COLO668 (cell line): ENCODE data around the gene BMPR1A.

Source experiments
- DNase-seq: peaks from one replicate; lab custom pipeline; 2025; ENCODE audit not compliant: unreplicated experiment; lab: John Stamatoyannopoulos, UW

BMPR1A gene

GRCh38 chr10:86759073-86759672 is 2.8 kb downstream of the BMPR1A start:
- DNase-seq: no peak

- no peak for DNase-seq
These were observed 7.0 kb downstream of the BMPR1A start for GRCh38 chr10:86763404-86763803.

- no peak for DNase-seq
These were observed 9.1 kb downstream of the BMPR1A start for GRCh38 chr10:86765548-86765947.

GRCh38 chr10:86768412-86769062 is 12.1 kb downstream of the BMPR1A start:
- no peak for DNase-seq

- DNase-seq: no peak
These were observed 13.6 kb downstream of the BMPR1A start for GRCh38 chr10:86769991-86770390.

GRCh38 chr10:86770412-86770960 is 14.1 kb downstream of the BMPR1A start:
- no peak for DNase-seq

GRCh38 chr10:86773498-86773897 is 17.1 kb downstream of the BMPR1A start:
- no peak for DNase-seq

- DNase-seq: no peak
These were observed 18.8 kb downstream of the BMPR1A start for GRCh38 chr10:86775056-86775869.

GRCh38 chr10:86775870-86776180 is 19.4 kb downstream of the BMPR1A start:
- DNase-seq: no peak

- no peak for DNase-seq
These were observed 23.0 kb downstream of the BMPR1A start for GRCh38 chr10:86779220-86780017.

GRCh38 chr10:86782701-86783418 is 26.4 kb downstream of the BMPR1A start:
- DNase-seq: no peak

- no peak for DNase-seq
These were observed 28.6 kb downstream of the BMPR1A start for GRCh38 chr10:86785037-86785436.

GRCh38 chr10:86785968-86786367 is 29.5 kb downstream of the BMPR1A start:
- DNase-seq: no peak

- no peak for DNase-seq
These were observed 29.9 kb downstream of the BMPR1A start for GRCh38 chr10:86786368-86786767.

- DNase-seq: no peak
These were observed 34.0 kb downstream of the BMPR1A start for GRCh38 chr10:86790394-86790793.

GRCh38 chr10:86792461-86793167 is 36.2 kb downstream of the BMPR1A start:
- DNase-seq: no peak

- no peak for DNase-seq
These were observed 37.3 kb downstream of the BMPR1A start for GRCh38 chr10:86793696-86794095.

GRCh38 chr10:86795353-86795752 is 38.9 kb downstream of the BMPR1A start:
- DNase-seq: no peak

GRCh38 chr10:86798025-86798424 is 41.6 kb downstream of the BMPR1A start:
- no peak for DNase-seq

- DNase-seq: no peak
These were observed 42.2 kb downstream of the BMPR1A start for GRCh38 chr10:86798611-86799010.
